HG02610 (cell line): ENCODE results near the gene AMOTL2.

ENCODE experiments used
- ATAC-seq: cut with Tn5 transposase; IDR thresholded peaks from one replicate; pipeline ENCODE4 v1.9.1; 2021; ENCODE audit warnings: mild to moderate bottlenecking, moderate library complexity; ENCODE audit not compliant: unreplicated experiment

The AMOTL2 gene

DNA sequence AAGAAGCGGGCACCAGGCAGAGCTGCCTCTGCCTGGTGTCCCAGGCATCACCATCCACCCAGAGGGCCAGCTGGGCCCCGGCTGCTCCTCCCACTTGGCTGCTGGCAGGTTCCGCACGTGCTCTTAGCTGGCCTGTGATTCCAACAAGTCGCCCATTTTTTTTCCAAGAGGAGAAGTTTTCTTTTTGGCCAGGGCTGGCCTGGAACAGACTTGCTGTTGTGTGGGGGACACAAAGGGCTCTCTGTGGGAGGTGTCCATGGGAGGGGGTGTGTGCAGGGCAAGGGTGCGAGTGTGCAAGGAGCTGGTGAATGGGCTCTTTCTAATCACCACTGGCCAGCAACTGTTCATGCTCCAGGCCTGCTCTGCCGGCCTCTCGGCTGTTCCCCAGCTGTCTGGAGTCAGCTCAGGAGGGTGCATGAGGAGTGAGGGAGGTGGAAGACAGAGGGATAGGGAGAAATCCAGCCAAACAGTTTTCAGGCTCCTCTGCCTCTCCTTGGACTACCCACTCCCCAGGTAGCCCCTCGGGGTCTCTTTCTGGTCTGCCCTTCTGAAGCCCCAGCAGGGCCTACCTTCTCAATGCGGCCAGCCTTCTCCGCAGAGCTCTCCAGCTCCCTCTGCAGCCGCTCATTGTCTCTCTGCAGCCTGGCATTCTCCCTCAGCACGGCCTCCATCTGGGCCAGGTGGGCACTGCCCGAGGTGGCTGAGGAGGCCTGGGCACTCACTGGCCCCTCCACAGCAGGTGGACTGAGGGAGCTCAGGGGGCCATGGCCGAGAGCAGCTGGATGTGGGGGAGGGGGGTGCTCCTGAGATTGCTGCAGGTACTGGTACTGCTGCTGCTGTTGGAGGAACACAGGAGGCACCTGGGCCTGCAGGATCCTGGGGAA, 7.1 kb downstream of the AMOTL2 start:
- no peak for ATAC-seq

DNA sequence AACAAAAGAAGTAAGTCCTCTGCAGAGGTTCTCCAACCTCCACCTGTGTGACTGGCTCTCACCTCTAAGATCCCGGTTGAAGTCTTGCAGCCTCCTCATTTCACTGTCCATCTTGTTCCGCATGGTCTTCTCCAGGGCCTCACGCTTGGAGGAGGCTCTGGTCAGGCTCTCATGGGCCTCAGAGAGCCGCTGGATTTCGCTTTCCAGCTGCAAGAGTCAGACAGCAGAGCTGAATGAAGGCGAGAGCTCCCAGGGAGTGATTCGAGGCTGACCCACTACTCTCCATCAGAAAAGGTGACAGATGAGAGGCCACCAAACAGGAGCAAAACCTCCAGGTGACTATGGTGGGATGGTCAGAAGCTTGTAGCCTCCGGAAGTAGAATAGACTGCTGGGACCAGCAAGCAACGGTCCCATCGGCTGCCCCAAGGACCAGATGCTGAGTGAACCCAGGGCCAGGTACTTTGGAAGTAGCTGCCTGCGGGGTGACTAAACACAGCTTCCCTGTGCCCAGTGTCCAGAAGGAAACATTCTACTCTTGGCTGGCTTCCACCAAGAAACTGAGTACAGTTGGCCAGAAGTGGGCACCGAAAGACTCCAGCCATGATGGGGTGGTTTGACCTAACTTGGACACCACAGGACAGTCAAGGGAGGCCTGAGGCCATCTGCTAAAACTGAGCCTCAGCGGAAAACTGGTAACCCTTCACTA, 7.9 kb downstream of the AMOTL2 start:
- ATAC-seq, result no peak

DNA sequence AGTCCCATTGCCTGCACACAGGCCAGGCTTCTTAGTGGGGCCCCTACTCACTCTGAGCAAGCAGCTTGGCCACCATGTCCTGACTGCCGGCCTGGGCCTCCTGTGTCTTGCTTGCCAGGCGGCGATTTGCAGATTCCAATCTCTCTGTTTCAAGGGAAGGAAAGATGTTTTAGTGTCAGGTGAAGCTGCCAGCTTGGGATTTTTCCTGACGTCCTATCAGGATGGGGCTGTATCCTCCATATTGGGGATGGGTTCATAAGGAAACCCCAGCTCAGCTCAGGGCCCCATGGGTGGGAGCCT, 8.5 kb downstream of the AMOTL2 start:
- no peak for ATAC-seq

DNA sequence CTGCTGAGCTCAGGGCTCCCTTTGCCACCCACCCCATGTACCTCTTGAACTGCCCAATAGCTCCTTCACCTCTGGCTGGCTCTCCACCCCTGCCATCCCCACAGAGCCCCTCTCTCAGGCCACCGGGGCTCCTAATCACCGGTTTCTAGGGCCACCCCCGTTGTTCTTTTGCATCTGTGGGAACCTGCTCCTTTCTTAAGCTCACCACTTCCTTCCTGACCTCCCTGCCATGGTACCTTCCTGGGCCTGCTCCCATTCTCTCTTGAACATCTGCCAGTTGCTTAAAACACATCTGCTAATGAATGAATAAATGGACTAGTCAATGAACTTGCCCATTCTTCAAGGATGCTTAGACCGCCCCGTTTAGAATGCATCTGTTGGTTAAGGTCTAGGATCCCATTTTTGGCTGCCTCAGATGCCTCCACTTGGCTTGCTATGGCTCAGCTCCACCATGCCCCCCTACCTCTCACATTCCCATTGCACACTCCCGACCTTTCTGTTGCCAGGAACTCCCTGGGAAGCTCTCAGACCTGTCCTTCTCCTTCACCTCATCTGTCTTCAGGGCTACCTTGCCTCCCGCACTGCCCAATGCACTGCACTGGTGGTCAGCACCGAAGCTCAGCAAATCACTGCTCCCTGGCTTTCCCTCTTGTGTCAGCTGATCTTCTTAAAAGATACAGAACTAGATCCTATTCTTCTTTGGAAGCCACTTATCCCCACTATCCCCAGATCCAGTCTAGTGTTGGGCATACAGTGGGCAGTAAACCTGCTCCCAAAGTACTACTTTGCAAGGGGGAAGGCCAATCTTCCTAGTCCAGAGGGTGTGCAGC, 9.1 kb downstream of the AMOTL2 start:
- no peak for ATAC-seq

DNA sequence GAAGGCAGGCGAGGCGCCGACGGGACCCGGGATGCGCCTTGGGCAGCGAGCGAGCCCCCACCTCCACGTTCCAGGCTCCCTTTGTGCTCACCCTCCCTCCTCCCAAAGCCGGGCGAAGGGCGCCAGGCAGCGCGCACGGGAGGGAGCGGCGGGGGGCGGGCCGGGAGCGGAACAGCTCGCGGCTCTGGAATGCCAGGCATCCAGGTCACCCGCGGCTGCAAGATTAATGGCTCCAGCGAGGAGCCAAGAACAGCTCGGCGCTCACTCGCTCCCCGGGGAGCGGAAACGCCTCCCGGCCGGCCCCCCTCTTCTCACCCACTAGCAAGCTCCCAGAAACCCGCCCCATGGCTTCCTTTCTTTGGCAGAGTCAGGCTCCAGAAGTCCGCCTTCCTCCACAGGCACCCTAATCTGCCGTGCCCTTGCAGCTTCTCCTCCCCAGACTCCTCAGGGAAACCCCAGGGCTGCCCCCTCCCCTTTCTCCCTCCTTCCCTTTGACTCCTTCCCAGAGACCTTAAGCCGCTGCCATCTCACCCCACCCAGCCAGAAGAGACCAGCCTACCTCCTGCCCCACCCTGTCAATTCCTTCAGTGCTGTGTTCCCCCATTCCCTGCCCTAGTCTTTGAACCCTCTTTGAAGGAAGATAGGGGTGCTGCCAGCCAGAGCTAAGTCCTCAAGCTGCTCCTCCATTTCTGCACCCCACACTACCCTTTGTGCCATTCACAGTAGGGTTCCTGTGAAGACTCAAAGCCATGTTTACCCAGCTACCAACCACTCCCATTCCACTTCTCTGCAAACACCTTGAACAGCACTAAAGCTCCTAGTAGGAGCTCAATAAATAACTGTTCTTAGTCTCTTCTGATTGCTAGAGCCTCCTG, 9.9 kb downstream of the AMOTL2 start:
- ATAC-seq, result no peak

DNA sequence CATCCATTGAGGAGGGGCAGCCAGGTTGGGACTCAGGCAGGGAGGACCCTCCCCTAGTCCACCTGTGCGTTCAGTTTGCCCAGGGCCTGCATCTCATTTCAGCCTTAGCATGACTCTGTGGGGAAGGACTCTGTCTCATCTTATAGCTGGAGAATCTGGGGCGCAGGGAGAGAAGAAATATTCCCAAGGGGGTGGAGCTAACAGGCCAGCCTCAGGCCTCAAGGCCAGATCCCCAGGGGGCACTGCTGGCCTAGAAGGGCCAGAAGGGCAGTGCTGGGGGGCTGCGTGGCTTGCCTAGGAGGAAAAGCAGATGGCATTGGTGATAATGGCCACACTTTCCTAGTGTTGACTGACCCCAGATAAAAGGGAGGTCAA, 10.9 kb downstream of the AMOTL2 start:
- ATAC-seq, result no peak

DNA sequence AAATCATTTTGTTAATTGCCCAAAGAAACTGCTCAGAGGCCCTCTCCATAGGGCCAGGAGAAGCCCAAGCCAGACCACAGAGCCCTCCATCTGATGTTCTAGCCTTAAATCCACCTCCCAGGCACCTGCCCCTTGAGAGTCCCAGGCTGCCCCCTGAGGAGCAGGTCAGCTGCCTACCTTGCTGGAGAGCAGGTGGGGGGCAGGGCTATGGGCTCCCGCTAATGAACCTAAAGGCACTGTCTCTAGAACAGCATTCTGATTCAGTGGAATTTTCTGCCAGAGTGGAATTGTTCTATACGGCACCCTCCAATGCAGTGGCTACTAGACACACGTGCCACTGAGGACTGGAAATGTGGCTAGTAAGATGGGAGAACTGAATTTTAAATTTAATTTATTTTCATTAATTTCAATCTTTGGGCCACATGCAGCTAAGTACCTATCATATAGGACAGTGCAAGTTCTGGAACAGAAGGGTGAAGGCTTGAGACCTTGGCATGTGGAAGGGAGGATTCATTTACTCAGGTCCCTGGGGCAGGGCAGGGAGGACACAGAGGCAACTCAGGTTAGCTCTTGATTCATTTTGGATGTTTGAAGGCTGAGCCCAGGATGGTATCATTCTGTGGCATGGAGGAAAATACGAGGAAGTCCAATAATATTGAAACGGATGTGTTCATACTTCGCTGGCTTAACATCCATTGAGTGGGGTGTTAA, 11.4 kb downstream of the AMOTL2 start:
- ATAC-seq, result no peak

DNA sequence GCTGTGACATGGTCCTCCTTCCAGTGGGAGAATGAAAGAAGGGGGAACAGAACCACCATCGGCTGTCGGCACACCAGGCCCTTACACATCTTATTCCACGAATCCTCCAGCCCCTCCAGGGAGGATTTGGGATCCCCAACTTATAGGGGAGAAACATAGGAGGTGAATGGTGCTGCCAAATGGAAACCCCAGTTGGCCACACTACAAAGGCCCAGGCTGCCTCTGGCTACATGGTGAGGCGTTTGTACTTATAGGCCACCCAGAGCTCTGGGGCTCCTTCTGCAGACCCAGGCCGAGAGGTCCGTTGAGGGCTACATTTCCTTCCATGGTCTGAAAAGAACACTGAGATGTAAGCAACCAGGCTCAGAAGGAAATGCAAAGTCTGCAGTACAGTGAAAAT, 12.0 kb downstream of the AMOTL2 start:
- ATAC-seq, result no peak

DNA sequence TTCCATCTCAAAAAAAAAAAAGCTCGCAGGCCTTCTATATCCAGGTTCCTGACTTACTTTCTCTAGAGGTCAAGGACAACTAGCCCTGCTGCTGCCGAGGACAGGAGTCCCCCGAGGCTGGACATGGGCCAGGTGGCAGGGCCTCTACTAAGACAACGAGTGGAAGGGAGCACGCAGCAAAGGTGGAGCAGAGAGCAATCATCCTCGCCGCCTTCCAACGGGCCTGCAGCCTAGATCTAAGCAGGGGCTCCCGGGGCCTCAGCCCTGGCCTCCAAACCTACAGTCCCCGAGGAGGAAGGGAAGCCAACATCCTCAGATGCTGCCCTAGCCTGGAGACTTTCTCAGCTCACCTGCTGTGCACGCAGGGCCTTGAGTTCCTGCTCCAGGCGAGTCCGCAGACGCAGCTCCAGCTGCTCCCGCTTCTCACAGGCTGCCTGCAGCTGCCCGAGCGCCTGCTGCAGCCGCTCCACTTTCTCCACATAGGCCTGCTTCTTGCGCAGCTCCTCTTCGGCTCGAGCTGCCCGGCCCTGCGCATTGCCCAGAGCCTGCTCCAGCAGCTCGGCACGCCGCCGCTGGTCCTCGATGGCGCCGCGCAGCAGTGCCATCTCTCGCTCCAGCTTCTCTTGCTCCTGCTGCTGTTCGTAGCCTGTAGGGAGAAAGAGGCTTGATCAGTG, 12.9 kb downstream of the AMOTL2 start:
- ATAC-seq, result no peak

DNA sequence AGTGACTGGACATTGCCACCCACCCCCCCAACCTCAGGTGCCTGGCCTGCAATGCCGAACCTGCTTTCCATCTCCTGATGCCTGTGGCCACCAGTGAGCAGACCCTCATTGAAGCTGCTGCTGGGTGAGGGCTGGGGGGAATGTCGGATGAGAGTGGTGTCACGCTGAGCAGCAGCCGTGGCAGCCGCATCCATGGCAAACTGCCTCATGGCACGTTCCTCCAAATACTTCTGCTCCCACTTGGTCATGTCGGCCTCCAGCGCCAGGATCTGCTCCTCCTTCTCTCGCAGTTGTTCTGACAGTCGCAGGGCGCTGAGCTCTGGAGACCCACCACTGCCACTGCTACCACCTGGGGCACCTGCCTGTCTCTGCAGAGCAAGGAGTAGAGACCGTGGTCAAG, 14.2 kb downstream of the AMOTL2 start:
- no peak for ATAC-seq

DNA sequence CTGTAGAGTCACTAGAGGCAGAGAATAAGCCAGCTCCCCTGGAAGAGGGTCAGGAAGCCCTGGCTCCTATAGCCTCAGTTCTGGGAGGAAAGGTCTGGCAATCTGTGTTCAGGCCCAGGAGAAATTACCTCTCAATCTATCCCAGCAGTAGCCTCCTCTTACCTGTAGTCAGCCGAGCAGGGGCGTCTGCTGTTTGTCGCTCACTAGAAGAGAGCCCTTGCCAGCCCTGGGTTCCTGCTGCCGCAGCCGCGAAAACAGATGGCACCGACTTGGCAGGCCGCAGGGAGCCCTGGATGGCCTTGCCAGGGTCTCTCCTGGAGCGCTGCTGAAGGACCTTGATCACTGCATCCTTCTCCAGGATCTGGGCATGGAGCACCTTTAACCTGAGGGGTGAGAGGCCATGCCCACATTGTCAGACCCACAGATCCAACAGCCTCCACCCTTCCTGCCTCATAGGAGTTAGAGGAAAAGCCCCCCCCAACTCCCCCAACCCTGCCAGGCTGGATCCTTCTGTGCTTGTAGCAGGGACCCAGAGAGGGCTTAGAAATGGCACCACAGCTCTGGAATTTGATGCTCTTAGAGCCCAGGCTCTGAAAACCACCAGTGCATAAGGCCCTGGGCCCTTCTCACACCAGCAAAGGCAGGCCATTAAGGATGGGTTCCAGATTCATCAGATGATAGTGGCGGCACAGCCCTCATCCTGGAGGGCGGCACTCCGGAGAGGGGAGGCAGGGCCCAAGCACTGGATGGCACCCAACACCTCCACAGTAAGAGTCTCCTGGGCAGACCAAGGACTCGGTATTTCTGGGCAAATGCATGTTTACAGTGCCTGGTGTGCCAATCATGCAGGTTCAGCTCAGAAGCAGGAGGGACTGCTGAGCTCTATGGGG, 14.9 kb downstream of the AMOTL2 start:
- no peak for ATAC-seq

DNA sequence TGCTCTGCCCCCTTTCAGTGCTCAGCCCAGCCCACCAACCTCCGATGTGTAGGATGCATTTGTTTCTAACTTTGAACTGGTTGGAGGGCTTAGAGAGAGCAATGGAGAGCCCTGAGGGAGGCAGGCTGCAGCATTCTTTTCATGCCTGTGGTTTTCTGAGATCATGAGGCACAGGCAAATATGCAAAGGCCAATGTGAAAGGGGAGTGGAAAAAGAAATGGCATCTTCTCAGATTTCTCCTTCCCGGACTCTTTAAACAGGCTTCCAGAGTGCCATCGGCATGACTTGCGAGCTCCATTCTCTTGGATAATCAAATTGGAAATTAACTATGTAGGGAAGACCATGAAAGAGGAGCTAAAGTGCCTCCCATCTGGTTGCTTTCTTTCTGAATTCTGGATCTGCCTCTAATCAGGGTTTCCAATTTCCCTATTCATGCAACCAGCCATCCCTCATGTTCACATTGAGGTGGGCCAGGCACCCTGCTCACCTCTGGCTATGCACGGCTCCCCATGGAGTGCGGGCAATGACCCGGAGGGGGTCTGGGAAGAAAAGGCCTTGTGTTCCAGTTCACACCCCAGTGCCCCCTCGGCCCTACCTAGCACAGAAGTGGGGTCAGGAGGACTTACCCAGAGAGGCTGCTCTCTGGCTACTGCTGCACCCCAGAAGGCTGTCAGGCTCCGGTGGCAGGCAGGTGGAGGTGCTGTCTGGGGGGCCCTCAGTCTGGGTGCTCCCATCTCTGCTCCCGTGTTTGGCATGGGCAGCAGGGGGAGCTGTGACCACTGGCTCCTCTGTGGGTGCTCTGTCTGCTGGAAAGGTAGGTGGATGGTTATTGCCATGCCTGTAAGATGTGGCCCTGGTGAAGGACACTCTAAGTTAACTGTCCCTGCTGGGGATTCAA, 16.1 kb downstream of the AMOTL2 start:
- ATAC-seq, result no peak

DNA sequence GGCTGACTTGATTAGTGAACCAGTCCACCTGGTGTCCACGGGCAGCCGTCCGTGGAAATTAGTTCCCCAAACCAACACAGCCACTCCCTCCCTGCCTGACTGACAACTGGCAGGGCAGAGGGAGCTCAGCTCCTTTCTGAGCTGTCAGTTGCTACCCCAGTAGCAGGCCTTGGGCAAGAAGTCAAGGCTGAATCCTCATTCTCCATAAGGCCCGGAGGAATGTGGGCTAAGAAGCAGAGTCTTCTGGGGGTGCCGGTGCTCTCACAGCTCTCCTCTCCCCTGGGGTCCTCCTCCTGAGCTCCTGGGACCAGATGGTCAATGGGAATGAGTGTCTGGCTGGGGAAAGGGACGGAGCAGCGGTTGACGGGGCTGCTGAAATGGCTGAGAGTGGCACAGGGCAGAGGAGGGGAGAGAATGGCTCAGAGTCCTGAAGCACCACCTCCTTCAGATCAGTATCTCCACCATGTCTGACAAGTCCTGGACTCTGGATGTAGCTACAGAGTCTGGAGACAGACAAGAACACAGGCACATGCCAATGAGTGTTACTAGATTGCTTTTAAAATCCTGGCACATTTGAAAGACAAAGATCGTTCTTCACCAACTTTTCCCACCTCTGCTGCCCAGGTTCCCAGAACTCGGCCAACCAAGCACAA, 16.9 kb downstream of the AMOTL2 start:
- no peak for ATAC-seq

DNA sequence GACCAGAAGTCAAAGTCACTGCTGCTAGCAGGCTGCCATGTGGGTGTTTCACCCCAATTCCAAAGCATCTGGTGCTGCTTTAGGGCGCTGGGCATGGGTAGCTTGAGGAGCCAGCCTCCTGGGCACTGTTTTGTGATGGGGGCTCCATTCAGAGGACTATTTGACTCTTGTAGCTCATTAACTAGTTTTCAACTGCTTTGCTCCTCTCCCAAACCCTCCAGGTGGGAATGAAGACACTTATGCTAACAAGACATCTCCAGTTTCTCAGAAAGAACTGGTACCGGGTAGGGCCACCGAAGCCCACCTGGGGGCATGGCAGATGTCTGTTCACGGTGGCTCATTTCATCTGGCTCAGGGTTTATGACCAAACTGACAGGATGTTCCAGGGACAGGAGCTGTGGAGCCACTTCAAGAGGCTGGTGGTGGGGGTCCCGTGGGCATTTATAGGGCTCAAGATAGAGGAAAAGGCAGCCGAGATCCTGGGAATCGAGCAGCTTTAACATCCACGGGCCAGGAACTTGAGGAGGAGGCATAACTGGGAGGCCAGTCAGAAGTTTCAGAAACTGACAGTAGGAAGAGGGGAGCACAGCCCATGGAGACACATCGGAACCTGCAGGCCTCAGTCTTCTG, 17.7 kb downstream of the AMOTL2 start:
- ATAC-seq, result no peak

DNA sequence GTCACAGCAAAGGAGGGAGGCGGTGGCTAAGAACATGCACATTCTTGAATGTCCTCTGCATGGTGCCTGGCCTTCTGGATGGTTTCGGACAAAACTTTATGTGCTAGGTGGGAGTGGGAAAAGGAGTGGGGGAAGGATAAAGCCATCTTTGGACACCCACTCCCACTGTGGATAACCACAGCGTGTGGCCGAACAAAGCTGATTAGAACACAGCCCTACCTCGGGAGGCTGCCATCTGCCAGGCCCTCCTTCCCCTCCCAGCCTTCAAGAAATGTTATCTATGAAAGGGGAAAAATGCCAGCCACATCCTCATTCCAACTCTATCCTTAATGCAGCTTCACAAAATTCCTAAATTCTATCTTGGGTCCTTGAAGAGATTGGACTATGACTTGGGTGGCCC, 18.8 kb downstream of the AMOTL2 start:
- no peak for ATAC-seq

DNA sequence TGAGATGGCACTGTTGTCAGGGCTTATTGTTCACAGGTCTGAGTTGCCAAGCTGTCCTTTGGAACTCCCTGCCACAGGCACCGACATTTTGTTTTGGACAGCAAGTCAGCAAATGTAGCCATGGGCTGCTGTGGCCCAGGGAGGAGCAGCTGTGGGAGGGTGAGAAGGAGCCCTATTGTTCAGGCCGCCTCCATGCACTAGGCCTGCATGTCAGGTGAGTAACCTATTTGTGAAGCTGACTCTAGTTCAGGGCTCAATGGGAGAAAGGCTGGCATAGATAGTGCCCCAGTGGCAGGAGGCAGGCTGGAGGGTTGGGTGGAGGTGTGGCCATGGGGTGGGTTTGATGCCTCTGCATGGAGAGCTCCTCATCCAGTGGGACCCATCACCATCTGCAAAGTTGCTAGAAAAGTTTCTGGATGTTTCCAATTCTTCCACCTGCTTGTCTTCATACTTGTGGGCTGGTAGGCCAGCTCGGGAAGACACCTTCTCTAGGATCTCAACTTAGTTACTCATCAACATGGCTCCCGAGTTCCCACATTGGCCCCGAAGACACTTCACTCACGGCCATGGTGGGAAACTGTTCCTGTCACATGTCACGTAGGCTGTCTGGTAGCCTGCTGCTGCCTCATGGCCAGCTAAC, 19.5 kb downstream of the AMOTL2 start:
- no peak for ATAC-seq
